Measurements from ENCODE around the gene CSAG2.

The CSAG2 gene

DNA sequence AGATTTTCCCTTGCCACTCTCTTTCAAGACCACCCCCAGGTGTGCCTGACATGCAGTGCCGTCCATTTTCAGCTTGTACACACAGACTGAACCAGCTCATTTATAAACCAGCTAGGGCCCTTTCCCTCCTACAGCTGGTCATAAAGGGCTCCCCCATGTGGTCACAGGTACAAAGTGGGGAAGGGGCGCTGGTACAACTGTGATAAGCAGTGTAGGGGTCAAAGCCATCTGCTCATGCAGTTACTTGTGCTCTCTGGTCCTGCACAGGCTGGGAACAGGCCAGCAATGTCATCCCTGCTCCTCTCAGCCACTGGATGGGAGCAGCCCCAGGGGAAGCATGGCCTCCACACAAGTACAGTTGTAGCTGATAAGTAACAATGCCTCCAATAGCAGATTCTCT lies 50.8 kb downstream of the CSAG2 start:
- DNase-seq, result no peak
